Stomach (tissue), 9 donors: Measurements from ENCODE around the gene ZNF74. TPM values are rescaled to one million over a fixed set of nuclear protein-coding genes. Genes with fewer than 3 reads are reported as not detected.
"Not testable (repeated sequence)": the region's sequence is repeated elsewhere in the genome, so short reads cannot be mapped to it uniquely, and the experiment has no call there.

Source experiments
- DNase-seq, 2 donors: peaks; one replicate each; pipeline versions ENCODE4 v3.0.0 to v3.0.0-alpha.2; 2013 to 2019
- H3K27ac ChIP-seq, 5 donors: fragments of 200-600 bp in 4 of 5; sonication (generic) in 4 of 5; one replicate each; pipeline ENCODE4 v1.5.1; 2013 to 2019; ENCODE audit warnings: mild to moderate bottlenecking in 1 of 5, moderate library complexity in 1 of 5
- H3K27me3 ChIP-seq, 3 donors: fragments of 200-600 bp; sonication (generic); one replicate each; pipeline ENCODE4 v1.5.1; 2017 to 2019; ENCODE audit warnings: mixed run types in 1 of 3
- H3K36me3 ChIP-seq, 4 donors: fragments of 200-600 bp; sonication (generic); 1 replicate in 3 of 4; 2 replicates in 1 of 4; pipeline ENCODE4 v1.5.1; 2016 to 2019
- H3K4me1 ChIP-seq, 4 donors: fragments of 200-600 bp; sonication (generic); one replicate each; pipeline ENCODE4 v1.5.1; 2016 to 2019
- H3K4me3 ChIP-seq, 4 donors: fragments of 200-600 bp; sonication (generic) in 3 of 4; one replicate each; pipeline ENCODE4 v1.5.1; 2016 to 2019; ENCODE audit warnings: mild to moderate bottlenecking in 1 of 4
- H3K9me3 ChIP-seq, 4 donors: fragments of 200-600 bp; sonication (generic); one replicate each; pipeline ENCODE4 v1.5.1; 2016 to 2019
- EP300 ChIP-seq: sonication (generic); formaldehyde crosslinking; IDR thresholded peaks from one replicate; pipeline ENCODE4 v1.6.1; 2017; ENCODE audit warnings: antibody characterized with exemption
- POLR2A ChIP-seq, 4 donors: fragments of 450-650 bp; IDR thresholded peaks; one replicate each; pipeline ENCODE4 v1.6.1; 2016; ENCODE audit warnings: antibody characterized with exemption in 4 of 4, control low read depth in 2 of 4, mild to moderate bottlenecking in 1 of 4, moderate library complexity in 1 of 4
- POLR2AphosphoS5 ChIP-seq, 3 donors: sonication (generic); formaldehyde crosslinking; IDR thresholded peaks; one replicate each; pipeline ENCODE4 v1.6.1; 2016; ENCODE audit warnings: antibody characterized with exemption in 3 of 3
- WGBS, 5 donors: extraction: QIAGEN DNeasy Blood & Tissue Kit in 3 of 5; methylation state at CpG; one replicate each; pipeline versions ENCODE4 v1.1.5 to v1.1.7; 2013 to 2018; 5-methylcytosine and 5-hydroxymethylcytosine counted together
- intact Hi-C: fragments of 100-400 bp; cut with DNase I; formaldehyde crosslinking; loops from one replicate; pipeline ENCODE4 v1.15.1; 2023; ENCODE audit warnings: low total_unique reads
- polyA plus RNA-seq, 3 donors: library from polyadenylated mRNA; stranded (reverse); fragments of 200-250 nt; gene quantifications; one replicate each; pipeline ENCODE4 v1.2.3, GENCODE V29; 2013
- total RNA-seq, 5 donors: library from RNA; depleted of rRNA; stranded (reverse); fragments of >200 nt; gene quantifications; one replicate each; pipeline versions ENCODE4 v1.1.0 to v1.2.3, GENCODE V29; 2014 to 2016
- TF ChIP-seq, protein P1 (sequence below), 7 experiments: fragments of 450-650 bp in 4 of 7; fragments of 200-600 bp in 3 of 7; sonication (generic) in 3 of 7; IDR thresholded peaks; one replicate each; pipeline ENCODE4 v1.5.1; 2016 to 2019; ENCODE audit warnings: antibody characterized with exemption in 7 of 7, control low read depth in 2 of 7, mild to moderate bottlenecking in 1 of 7
- donor health status: healthy with polysubstance abuse.
- donor health status: Bipolar disorder and iron deficiency.
- donor health status: healthy.

Gene ZNF74
- total and polyA plus RNA-seq, 8 donors = 3.1 to 29.9 (median 8.2) TPM

DNA sequence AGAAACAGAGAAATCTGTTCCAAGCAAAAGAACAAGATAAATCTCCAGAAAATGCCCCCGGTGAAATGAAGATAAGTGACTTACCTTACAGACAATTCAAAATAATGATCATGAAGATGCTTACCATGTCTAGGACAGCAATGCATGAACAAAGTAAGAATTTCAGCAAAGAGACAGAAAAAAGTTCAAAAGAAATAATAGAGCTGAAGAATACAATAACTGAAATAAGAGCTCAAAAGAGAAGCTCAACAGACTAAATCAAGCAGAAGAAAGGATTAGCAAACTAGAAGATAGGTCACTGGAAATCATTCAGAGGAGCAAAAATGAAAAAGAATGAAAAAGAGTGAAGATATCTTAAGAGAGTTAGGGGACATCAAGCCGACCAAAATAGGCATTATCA is 19.8 kb upstream of the ZNF74 start:
- H3K9me3 ChIP-seq, intact Hi-C loops, H3K4me3 ChIP-seq, H3K27me3 ChIP-seq, H3K27ac ChIP-seq, H3K4me1 ChIP-seq, DNase-seq, H3K36me3 ChIP-seq: not testable (repeated sequence)
- 96 to 100% (median 100%) methylated on average over 1 of the region's 2 CpGs for WGBS, 5 donors

GRCh38 chr22:20376281-20376680 is 17.7 kb upstream of the ZNF74 start:
- 92 to 96% (median 96%) methylated on average over 8 of the region's 8 CpGs for WGBS, 5 donors
- H3K9me3 ChIP-seq, H3K4me3 ChIP-seq, H3K27ac ChIP-seq, H3K36me3 ChIP-seq, H3K4me1 ChIP-seq, H3K27me3 ChIP-seq, DNase-seq, intact Hi-C loops: not testable (repeated sequence)

GRCh38 chr22:20376983-20377382 is 17.0 kb upstream of the ZNF74 start:
- H3K27me3 ChIP-seq, H3K9me3 ChIP-seq, DNase-seq, intact Hi-C loops, H3K36me3 ChIP-seq, H3K4me1 ChIP-seq, H3K27ac ChIP-seq, H3K4me3 ChIP-seq: not testable (repeated sequence)
- WGBS, 5 donors = 92 to 97% (median 97%) methylated on average over 11 of the region's 11 CpGs

- H3K4me3 ChIP-seq = no peak overlapping the region
- TF ChIP-seq EP300 (no peak), POLR2AphosphoS5 (IDR thresholded peaks at IDR 0.05) (no peak), POLR2A (IDR thresholded peaks at IDR 0.05) (no peak)
- TF ChIP-seq, protein P1, sequence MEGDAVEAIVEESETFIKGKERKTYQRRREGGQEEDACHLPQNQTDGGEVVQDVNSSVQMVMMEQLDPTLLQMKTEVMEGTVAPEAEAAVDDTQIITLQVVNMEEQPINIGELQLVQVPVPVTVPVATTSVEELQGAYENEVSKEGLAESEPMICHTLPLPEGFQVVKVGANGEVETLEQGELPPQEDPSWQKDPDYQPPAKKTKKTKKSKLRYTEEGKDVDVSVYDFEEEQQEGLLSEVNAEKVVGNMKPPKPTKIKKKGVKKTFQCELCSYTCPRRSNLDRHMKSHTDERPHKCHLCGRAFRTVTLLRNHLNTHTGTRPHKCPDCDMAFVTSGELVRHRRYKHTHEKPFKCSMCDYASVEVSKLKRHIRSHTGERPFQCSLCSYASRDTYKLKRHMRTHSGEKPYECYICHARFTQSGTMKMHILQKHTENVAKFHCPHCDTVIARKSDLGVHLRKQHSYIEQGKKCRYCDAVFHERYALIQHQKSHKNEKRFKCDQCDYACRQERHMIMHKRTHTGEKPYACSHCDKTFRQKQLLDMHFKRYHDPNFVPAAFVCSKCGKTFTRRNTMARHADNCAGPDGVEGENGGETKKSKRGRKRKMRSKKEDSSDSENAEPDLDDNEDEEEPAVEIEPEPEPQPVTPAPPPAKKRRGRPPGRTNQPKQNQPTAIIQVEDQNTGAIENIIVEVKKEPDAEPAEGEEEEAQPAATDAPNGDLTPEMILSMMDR (IDR thresholded peaks at IDR 0.05) = no peak
- 88 to 92% (median 90%) methylated on average over 4 of the region's 4 CpGs for WGBS, 5 donors
- no peaks in the 10 kb centered on the region for H3K36me3 ChIP-seq
- intact Hi-C loops = no loop called here
- H3K4me1 ChIP-seq = no peaks in the 10 kb centered on the region
- H3K27ac ChIP-seq = no peak overlapping the region
- H3K9me3 ChIP-seq = no peaks in the 10 kb centered on the region
- DNase-seq = no peak
- H3K27me3 ChIP-seq = no peaks in the 10 kb centered on the region
Measured at GRCh38 chr22:20378110-20378509, 15.8 kb upstream of the ZNF74 start.

- H3K36me3 ChIP-seq, H3K27me3 ChIP-seq, H3K4me3 ChIP-seq, intact Hi-C loops, H3K4me1 ChIP-seq, H3K9me3 ChIP-seq, DNase-seq, H3K27ac ChIP-seq: not testable (repeated sequence)
- WGBS, 5 donors = 82 to 95% (median 91%) methylated on average over 5 of the region's 5 CpGs
Measured at GRCh38 chr22:20378684-20379083, 15.3 kb upstream of the ZNF74 start.

- 15 to 45% (median 18%) methylated on average over 1 of the region's 1 CpG for WGBS, 5 donors
- Histone ChIP-seq H3K4me1 (no peaks in the 10 kb centered on the region), H3K27me3 (peaks cover 0 to 21% (median 12%) of the 10 kb centered on the region in 3 donors), H3K36me3 (no peaks in the 10 kb centered on the region), H3K27ac (no peak overlapping the region), H3K4me3 (no peak overlapping the region), H3K9me3 (no peaks in the 10 kb centered on the region)
- TF ChIP-seq EP300 (no peak), POLR2AphosphoS5 (IDR thresholded peaks at IDR 0.05) (no peak), POLR2A (IDR thresholded peaks at IDR 0.05) (no peak)
- TF ChIP-seq, protein P1 (IDR thresholded peaks at IDR 0.05) = no peak
- intact Hi-C loops = no loop called here
- DNase-seq = no peak
Measured at GRCh38 chr22:20380486-20380885, 13.5 kb upstream of the ZNF74 start.

- peaks cover 0 to 21% (median 17%) of the 10 kb centered on the region in 3 donors for H3K27me3 ChIP-seq
- no peak overlapping the region for H3K4me3 ChIP-seq
- no peaks in the 10 kb centered on the region for H3K9me3 ChIP-seq
- H3K4me1 ChIP-seq = no peaks in the 10 kb centered on the region
- no peak overlapping the region for H3K27ac ChIP-seq
- intact Hi-C loops = no loop called here
- no peak for TF ChIP-seq POLR2AphosphoS5 (IDR thresholded peaks at IDR 0.05)
- TF ChIP-seq POLR2A (IDR thresholded peaks at IDR 0.05) = no peak
- no peak for DNase-seq
- no peaks in the 10 kb centered on the region for H3K36me3 ChIP-seq
- WGBS, 5 donors = 85 to 93% (median 87%) methylated on average over 9 of the region's 9 CpGs
Measured at GRCh38 chr22:20383538-20383937, 10.4 kb upstream of the ZNF74 start.
